ENCODE results near the gene FNIP1. TPM values are rescaled to one million over a fixed set of nuclear protein-coding genes. Genes with fewer than 3 reads are reported as not detected.

Gene FNIP1
- total and polyA plus RNA-seq, 9 of the 15 experiments (the other 6 are each of a cell fraction or from before 2014, with no cell fraction given): 5.0 to 32.8 (median 18.4) TPM

DNA sequence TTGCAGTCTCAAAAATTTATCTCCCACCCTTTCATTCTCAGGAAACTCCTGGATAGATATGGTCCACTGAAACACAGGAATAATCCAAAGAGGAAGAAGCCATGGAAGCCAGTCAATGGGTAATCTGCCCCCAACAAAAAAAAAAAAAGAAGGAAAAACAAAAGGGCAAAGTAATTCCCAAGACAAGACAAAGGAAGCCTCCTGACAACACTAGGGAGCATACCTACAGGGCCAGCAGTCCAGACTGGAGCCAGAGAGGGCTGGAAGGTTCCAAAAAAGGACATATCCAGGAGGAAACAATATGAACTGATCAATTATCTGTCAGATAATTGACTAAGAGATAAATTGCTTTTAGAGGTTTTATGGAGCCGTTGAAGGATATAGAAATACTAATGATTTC, 12.9 kb downstream of the FNIP1 start:
- ATAC-seq (no peak), FAIRE-seq (no peak), DNase-seq (ENCODE audit: extremely low read depth in 1 of 4, low spot score in 3 of 4) (no peak)
- Histone ChIP-seq H3K4me3 (no peak overlapping the region), H3K9ac (ENCODE audit: insufficient read depth in 1 of 2, low read depth in 2 of 2, low read length in 2 of 2) (no peak overlapping the region), H2AFZ (ENCODE audit: low read depth, low read length) (no peak overlapping the region), H3K9me1 (ENCODE audit: control insufficient read depth, insufficient read depth, low read length) (peaks cover 4% of the 10 kb centered on the region), H3K27me3 (ENCODE audit: control insufficient read depth in 2 of 2, insufficient read depth in 2 of 2, low read length in 2 of 2) (no peaks in the 10 kb centered on the region), H3K27ac (ENCODE audit: extremely low read depth, low read depth, low read length) (no peak overlapping the region), H3K79me2 (ENCODE audit: control insufficient read depth, insufficient read depth, low read length) (peaks cover 95% of the 10 kb centered on the region), H3K9me3 (replicated peaks; ENCODE audit: control insufficient read depth, insufficient read depth, low read depth, low read length) (no peaks in the 10 kb centered on the region), H3K36me3 (ENCODE audit: control insufficient read depth, insufficient read depth, low read length) (peaks cover 22% of the 10 kb centered on the region; the same call in 1 of the 3 replicates), H3K4me1 (replicated peaks in 1 of 2; ENCODE audit: control insufficient read depth in 2 of 2, insufficient read depth in 2 of 2, low read length in 2 of 2) (peaks cover 11 to 14% of the 10 kb centered on the region in 2 experiments; a peak in 4 of 5 replicates), H3K4me2 (ENCODE audit: insufficient read depth, low read length) (no peak overlapping the region), H4K20me1 (replicated peaks; ENCODE audit: control insufficient read depth, insufficient read depth, low read length) (peaks cover 27% of the 10 kb centered on the region)
- in situ Hi-C loops (cut with MboI): no loop called here
- TF ChIP-seq BACH1 (tag; IDR thresholded peaks at IDR 0.05) (no peak), BRF1 (IDR thresholded peaks at IDR 0.05; ENCODE audit: borderline replicate concordance, extremely low read depth, insufficient read length) (no peak), HMG20A (CRISPR knock-in tag; conservative IDR thresholded peaks at IDR 0.05) (no peak), FOXJ2 (tag; IDR thresholded peaks at IDR 0.05) (no peak), CHCHD3 (CRISPR knock-in tag; IDR thresholded peaks at IDR 0.05) (no peak), FIP1L1 (IDR thresholded peaks at IDR 0.05; ENCODE audit: low read depth, low read length, poor library complexity, severe bottlenecking) (no peak), ZNF431 (CRISPR knock-in tag; IDR thresholded peaks at IDR 0.05) (no peak), TBP (optimal IDR thresholded peaks at IDR 0.05; ENCODE audit: low read depth, low read length) (no peak), ZNF121 (CRISPR knock-in tag; conservative IDR thresholded peaks at IDR 0.05) (no peak), ZNF551 (CRISPR knock-in tag; IDR thresholded peaks at IDR 0.05) (no peak), RFX1 (IDR thresholded peaks at IDR 0.05) (no peak), MCM2 (IDR thresholded peaks at IDR 0.05; ENCODE audit: low read depth) (no peak), TEAD4 (IDR thresholded peaks at IDR 0.05; ENCODE audit: low read length) (no peak), TEAD4 (CRISPR knock-in tag; IDR thresholded peaks at IDR 0.05; ENCODE audit: borderline replicate concordance) (no peak), MAFF (IDR thresholded peaks at IDR 0.05; ENCODE audit: low read length) (no peak), RBM22 (IDR thresholded peaks at IDR 0.05; ENCODE audit: low read depth, low read length, poor library complexity, severe bottlenecking) (no peak)
- TF ChIP-seq, protein P1, sequence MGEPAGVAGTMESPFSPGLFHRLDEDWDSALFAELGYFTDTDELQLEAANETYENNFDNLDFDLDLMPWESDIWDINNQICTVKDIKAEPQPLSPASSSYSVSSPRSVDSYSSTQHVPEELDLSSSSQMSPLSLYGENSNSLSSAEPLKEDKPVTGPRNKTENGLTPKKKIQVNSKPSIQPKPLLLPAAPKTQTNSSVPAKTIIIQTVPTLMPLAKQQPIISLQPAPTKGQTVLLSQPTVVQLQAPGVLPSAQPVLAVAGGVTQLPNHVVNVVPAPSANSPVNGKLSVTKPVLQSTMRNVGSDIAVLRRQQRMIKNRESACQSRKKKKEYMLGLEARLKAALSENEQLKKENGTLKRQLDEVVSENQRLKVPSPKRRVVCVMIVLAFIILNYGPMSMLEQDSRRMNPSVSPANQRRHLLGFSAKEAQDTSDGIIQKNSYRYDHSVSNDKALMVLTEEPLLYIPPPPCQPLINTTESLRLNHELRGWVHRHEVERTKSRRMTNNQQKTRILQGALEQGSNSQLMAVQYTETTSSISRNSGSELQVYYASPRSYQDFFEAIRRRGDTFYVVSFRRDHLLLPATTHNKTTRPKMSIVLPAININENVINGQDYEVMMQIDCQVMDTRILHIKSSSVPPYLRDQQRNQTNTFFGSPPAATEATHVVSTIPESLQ (CRISPR knock-in tag; IDR thresholded peaks at IDR 0.05): no peak
- TF ChIP-seq, protein P2, sequence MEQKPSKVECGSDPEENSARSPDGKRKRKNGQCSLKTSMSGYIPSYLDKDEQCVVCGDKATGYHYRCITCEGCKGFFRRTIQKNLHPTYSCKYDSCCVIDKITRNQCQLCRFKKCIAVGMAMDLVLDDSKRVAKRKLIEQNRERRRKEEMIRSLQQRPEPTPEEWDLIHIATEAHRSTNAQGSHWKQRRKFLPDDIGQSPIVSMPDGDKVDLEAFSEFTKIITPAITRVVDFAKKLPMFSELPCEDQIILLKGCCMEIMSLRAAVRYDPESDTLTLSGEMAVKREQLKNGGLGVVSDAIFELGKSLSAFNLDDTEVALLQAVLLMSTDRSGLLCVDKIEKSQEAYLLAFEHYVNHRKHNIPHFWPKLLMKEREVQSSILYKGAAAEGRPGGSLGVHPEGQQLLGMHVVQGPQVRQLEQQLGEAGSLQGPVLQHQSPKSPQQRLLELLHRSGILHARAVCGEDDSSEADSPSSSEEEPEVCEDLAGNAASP (IDR thresholded peaks at IDR 0.05): no peak
- WGBS (ENCODE audit: insufficient coverage, low coverage, missing lambda C conversion rate): 50% methylated on average over 1 of the region's 1 CpG
- no TSS peak for BruUV-seq (replicated peaks)
- POLR2A ChIA-PET: interaction anchor here (0.7 to 0.8 kb wide), 2 partner anchors 14 to 212 kb away, joined by 3 to 4 read pairs; no protein-coding TSS in a partner anchor
- CTCF ChIA-PET (ENCODE audit: low intra/inter-chr PET ratio): no interaction called here
- intact Hi-C loops (cut with micrococcal nuclease): no loop called here

Measured in K562 (cell line).